HEK293T (cell line): ENCODE data around the gene AKAP11.

Experiments used
- ELF4 ChIP-seq: fragments of 450-650 bp; IDR thresholded peaks from 2 replicates; pipeline ENCODE4 v1.6.1; 2017; ENCODE audit warnings: antibody characterized with exemption
- L3MBTL2 ChIP-seq: fragments of 450-650 bp; conservative IDR thresholded peaks from 2 replicates; pipeline ENCODE4 v1.6.1; 2016; ENCODE audit warnings: mild to moderate bottlenecking
- TARDBP ChIP-seq: fragments of 450-650 bp; IDR thresholded peaks from 2 replicates; pipeline ENCODE4 v1.6.1; 2016

- TF ChIP-seq L3MBTL2, result no peak
- TF ChIP-seq TARDBP, result no peak
- TF ChIP-seq ELF4, result no peak
Measured at GRCh38 chr13:42223681-42224080, 48.3 kb upstream of the AKAP11 start.
